Measurements from ENCODE around the gene REPIN1. TPM values are rescaled to one million over a fixed set of nuclear protein-coding genes. Genes with fewer than 3 reads are reported as not detected.

The REPIN1 gene
- total and polyA plus RNA-seq, 9 of the 15 experiments (the other 6 are each of a cell fraction or from before 2014, with no cell fraction given) = 8.1 to 283 (median 94.3) TPM

DNA sequence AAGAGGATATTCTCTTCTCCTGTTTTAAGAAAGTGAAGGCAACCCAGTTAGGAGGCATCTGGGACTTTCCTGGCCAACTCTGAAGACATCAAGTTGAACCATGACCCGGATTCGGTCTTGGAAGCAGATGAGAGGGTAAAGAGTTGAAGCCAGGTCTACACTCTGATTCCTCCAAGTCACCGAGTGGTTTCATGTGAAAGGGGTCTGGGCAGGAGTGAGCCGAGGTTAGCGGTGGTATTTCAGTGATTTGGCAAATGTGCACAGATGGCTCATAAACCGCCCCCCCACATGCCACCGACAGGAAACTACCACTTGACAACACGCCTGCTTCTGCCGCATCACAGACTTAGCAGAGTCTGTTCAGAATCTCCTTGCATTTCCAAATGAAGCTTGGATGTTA lies 11.4 kb upstream of the REPIN1 start (continued):
- TF ChIP-seq, protein P1, sequence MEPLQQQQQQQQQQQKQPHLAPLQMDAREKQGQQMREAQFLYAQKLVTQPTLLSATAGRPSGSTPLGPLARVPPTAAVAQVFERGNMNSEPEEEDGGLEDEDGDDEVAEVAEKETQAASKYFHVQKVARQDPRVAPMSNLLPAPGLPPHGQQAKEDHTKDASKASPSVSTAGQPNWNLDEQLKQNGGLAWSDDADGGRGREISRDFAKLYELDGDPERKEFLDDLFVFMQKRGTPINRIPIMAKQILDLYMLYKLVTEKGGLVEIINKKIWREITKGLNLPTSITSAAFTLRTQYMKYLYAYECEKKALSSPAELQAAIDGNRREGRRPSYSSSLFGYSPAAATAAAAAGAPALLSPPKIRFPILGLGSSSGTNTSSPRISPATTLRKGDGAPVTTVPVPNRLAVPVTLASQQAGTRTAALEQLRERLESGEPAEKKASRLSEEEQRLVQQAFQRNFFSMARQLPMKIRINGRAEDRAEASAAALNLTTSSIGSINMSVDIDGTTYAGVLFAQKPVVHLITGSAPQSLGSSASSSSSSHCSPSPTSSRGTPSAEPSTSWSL (CRISPR knock-in tag; IDR thresholded peaks at IDR 0.05; ENCODE audit: borderline replicate concordance) = peak; percentile 66; the same call in 1 of the 2 replicates
- no peak for TF ChIP-seq PHB (CRISPR knock-in tag; IDR thresholded peaks at IDR 0.05)

DNA sequence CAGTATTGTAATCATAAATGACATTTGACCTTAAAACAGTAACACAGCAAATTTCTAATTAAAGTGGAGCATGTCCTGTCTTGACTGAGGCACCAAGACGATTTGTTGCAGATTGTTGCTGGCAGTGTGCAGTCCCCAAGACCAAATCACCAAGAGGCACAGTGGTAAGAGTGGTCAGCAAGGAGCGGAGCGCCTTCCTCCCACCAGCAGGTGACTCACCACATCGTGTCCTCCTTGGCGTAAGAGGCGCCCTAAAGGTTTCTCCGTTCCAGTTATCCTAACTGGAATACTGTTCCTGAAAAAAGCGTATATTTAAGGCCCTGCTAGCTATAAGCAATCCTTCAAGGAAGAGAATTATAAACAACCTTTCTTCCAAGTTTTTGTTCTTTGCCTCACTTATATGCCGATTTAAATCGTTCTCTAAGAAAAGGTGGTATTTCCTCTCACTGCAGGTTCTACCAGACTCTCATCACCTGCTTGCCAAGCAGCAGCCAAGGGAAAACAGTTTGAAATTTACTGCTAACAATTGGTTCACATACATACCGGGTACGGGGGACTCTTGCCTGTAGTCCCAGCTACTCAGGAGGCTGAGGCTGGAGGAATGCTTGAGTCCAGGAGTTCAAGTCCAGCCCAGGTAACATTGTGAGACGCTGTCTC lies 10.7 kb upstream of the REPIN1 start:
- Histone ChIP-seq H3K9me1 (ENCODE audit: control insufficient read depth, insufficient read depth, low read length) (peaks cover 5% of the 10 kb centered on the region), H3K4me2 (ENCODE audit: insufficient read depth, low read length) (peak overlapping the region; percentile 30), H2AFZ (ENCODE audit: low read depth, low read length) (peak overlapping the region; percentile 48), H3K79me2 (ENCODE audit: control insufficient read depth, insufficient read depth, low read length) (no peaks in the 10 kb centered on the region), H3K9ac (ENCODE audit: insufficient read depth in 1 of 2, low read depth in 2 of 2, low read length in 2 of 2) (peak overlapping the region in 1 of 2 experiments; percentile 69; a peak in 1 of 4 replicates), H3K27ac (ENCODE audit: extremely low read depth, low read depth, low read length) (no peak overlapping the region), H4K20me1 (replicated peaks; ENCODE audit: control insufficient read depth, insufficient read depth, low read length) (no peaks in the 10 kb centered on the region), H3K27me3 (ENCODE audit: control insufficient read depth in 2 of 2, insufficient read depth in 2 of 2, low read length in 2 of 2) (no peaks in the 10 kb centered on the region; a peak in 1 of 5 replicates), H3K4me1 (replicated peaks in 1 of 2; ENCODE audit: control insufficient read depth in 2 of 2, insufficient read depth in 2 of 2, low read length in 2 of 2) (peaks cover 30 to 33% of the 10 kb centered on the region in 2 experiments; a peak in 4 of 5 replicates), H3K4me3 (no peak overlapping the region), H3K36me3 (ENCODE audit: control insufficient read depth, insufficient read depth, low read length) (no peaks in the 10 kb centered on the region), H3K9me3 (replicated peaks; ENCODE audit: control insufficient read depth, insufficient read depth, low read depth, low read length) (no peaks in the 10 kb centered on the region)
- intact Hi-C loops (cut with micrococcal nuclease) (loop anchor here (2.0 to 10.0 kb wide), 3 partner anchors 21 to 397 kb away; partner anchors contain the start of gene ZNF775), in situ Hi-C loops (cut with MboI) (no loop called here)
- ATAC-seq (peak; percentile 84), DNase-seq (ENCODE audit: extremely low read depth in 1 of 4, low spot score in 3 of 4) (peak; percentile 61 to 76 (median 68)), FAIRE-seq (peak; percentile 73)
- CTCF ChIA-PET (ENCODE audit: low intra/inter-chr PET ratio) = interaction anchor here (0.9 kb wide), 2 partner anchors 60 to 65 kb away, joined by 3 to 4 read pairs; no protein-coding TSS in a partner anchor
- 38% methylated on average over 13 of the region's 13 CpGs for WGBS (ENCODE audit: insufficient coverage, low coverage, missing lambda C conversion rate)
- POLR2A ChIA-PET = interaction anchor here (0.6 to 1.2 kb wide), 2 partner anchors 10 to 29 kb away, joined by 3 to 9 read pairs; partner anchors contain the start of gene REPIN1
- no TSS peak for BruUV-seq (replicated peaks)
- TF ChIP-seq NFXL1 (CRISPR knock-in tag; IDR thresholded peaks at IDR 0.05) (no peak), NR2C1 (IDR thresholded peaks at IDR 0.05) (no peak), NR2C1 (tag; IDR thresholded peaks at IDR 0.05) (0 out of 2 replicates have a peak, but pooled peaks have one; percentile 5), JUND (IDR thresholded peaks at IDR 0.05; ENCODE audit: borderline replicate concordance, low read depth, low read length) (peak; percentile 94), JUND (tag; IDR thresholded peaks at IDR 0.05; ENCODE audit: borderline replicate concordance, low read depth, low read length) (peak; percentile 90; the same call in 2 of the 3 replicates), RAD21 (CRISPR knock-in tag; conservative IDR thresholded peaks at IDR 0.05 in 1 of 2, IDR thresholded peaks at IDR 0.05 in 1 of 2) (peak; percentile 26 to 52; a peak in 3 of 4 replicates), FOSL1 (tag; conservative IDR thresholded peaks at IDR 0.05) (peak; percentile 93), ZEB2 (IDR thresholded peaks at IDR 0.05) (peak; percentile 26; the same call in 1 of the 2 replicates)
- TF ChIP-seq, protein P2, sequence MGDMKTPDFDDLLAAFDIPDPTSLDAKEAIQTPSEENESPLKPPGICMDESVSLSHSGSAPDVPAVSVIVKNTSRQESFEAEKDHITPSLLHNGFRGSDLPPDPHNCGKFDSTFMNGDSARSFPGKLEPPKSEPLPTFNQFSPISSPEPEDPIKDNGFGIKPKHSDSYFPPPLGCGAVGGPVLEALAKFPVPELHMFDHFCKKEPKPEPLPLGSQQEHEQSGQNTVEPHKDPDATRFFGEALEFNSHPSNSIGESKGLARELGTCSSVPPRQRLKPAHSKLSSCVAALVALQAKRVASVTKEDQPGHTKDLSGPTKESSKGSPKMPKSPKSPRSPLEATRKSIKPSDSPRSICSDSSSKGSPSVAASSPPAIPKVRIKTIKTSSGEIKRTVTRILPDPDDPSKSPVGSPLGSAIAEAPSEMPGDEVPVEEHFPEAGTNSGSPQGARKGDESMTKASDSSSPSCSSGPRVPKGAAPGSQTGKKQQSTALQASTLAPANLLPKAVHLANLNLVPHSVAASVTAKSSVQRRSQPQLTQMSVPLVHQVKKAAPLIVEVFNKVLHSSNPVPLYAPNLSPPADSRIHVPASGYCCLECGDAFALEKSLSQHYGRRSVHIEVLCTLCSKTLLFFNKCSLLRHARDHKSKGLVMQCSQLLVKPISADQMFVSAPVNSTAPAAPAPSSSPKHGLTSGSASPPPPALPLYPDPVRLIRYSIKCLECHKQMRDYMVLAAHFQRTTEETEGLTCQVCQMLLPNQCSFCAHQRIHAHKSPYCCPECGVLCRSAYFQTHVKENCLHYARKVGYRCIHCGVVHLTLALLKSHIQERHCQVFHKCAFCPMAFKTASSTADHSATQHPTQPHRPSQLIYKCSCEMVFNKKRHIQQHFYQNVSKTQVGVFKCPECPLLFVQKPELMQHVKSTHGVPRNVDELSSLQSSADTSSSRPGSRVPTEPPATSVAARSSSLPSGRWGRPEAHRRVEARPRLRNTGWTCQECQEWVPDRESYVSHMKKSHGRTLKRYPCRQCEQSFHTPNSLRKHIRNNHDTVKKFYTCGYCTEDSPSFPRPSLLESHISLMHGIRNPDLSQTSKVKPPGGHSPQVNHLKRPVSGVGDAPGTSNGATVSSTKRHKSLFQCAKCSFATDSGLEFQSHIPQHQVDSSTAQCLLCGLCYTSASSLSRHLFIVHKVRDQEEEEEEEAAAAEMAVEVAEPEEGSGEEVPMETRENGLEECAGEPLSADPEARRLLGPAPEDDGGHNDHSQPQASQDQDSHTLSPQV (IDR thresholded peaks at IDR 0.05) = 0 out of 2 replicates have a peak, but pooled peaks have one; percentile 16
- TF ChIP-seq, protein P3, sequence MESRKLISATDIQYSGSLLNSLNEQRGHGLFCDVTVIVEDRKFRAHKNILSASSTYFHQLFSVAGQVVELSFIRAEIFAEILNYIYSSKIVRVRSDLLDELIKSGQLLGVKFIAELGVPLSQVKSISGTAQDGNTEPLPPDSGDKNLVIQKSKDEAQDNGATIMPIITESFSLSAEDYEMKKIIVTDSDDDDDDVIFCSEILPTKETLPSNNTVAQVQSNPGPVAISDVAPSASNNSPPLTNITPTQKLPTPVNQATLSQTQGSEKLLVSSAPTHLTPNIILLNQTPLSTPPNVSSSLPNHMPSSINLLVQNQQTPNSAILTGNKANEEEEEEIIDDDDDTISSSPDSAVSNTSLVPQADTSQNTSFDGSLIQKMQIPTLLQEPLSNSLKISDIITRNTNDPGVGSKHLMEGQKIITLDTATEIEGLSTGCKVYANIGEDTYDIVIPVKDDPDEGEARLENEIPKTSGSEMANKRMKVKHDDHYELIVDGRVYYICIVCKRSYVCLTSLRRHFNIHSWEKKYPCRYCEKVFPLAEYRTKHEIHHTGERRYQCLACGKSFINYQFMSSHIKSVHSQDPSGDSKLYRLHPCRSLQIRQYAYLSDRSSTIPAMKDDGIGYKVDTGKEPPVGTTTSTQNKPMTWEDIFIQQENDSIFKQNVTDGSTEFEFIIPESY (CRISPR knock-in tag; IDR thresholded peaks at IDR 0.05) = peak; percentile 95

Data from K562 (cell line).